KMS-11 (cell line): ENCODE data around the gene TENM4.

Experiments used
- H2AFZ ChIP-seq: fragments of 200-600 bp; sonication (generic); 2 replicates; pipeline ENCODE4 v1.6.1; 2016; ENCODE audit warnings: antibody characterized with exemption, mixed run types, low read depth
- H3K27ac ChIP-seq: fragments of 200-600 bp; sonication (generic); 2 replicates; pipeline ENCODE4 v1.6.1; 2016; ENCODE audit warnings: mild to moderate bottlenecking, mixed run types
- H3K27me3 ChIP-seq: fragments of 200-600 bp; sonication (generic); 2 replicates; pipeline ENCODE4 v1.6.1; 2017; ENCODE audit warnings: mild to moderate bottlenecking, low read depth, mixed run types, moderate library complexity; ENCODE audit not compliant: insufficient read depth
- H3K36me3 ChIP-seq: fragments of 200-600 bp; sonication (generic); 2 replicates; pipeline ENCODE4 v1.6.1; 2017; ENCODE audit warnings: mild to moderate bottlenecking, mixed run types; ENCODE audit not compliant: insufficient read depth
- H3K4me1 ChIP-seq: fragments of 200-600 bp; sonication (generic); 2 replicates; pipeline ENCODE4 v1.6.1; 2016; ENCODE audit warnings: mild to moderate bottlenecking, low read depth, mixed run types; ENCODE audit not compliant: poor library complexity, severe bottlenecking
- H3K4me2 ChIP-seq: fragments of 200-600 bp; sonication (generic); 2 replicates; pipeline ENCODE4 v1.7.0; 2016; ENCODE audit warnings: mild to moderate bottlenecking, mixed run types
- H3K4me3 ChIP-seq: fragments of 200-600 bp; sonication (generic); IDR thresholded peaks from 2 replicates; pipeline ENCODE4 v1.6.1; 2017; ENCODE audit warnings: low read depth, low read length, mixed read lengths; ENCODE audit not compliant: insufficient read depth
- H3K79me2 ChIP-seq: fragments of 200-600 bp; sonication (generic); 2 replicates; pipeline ENCODE4 v1.6.1; 2016; ENCODE audit warnings: low read depth, mixed run types; ENCODE audit not compliant: insufficient read depth
- H3K9ac ChIP-seq: fragments of 200-600 bp; sonication (generic); 2 replicates; pipeline ENCODE4 v1.6.1; 2016; ENCODE audit warnings: mild to moderate bottlenecking, mixed run types
- H4K20me1 ChIP-seq: fragments of 200-600 bp; sonication (generic); 2 replicates; pipeline ENCODE4 v1.6.1; 2016; ENCODE audit warnings: mild to moderate bottlenecking, mixed run types; ENCODE audit not compliant: insufficient read depth
- CTCF ChIP-seq: fragments of 200-600 bp; sonication (generic); conservative IDR thresholded peaks from 2 replicates; pipeline ENCODE4 v1.6.1; 2017; ENCODE audit warnings: low read depth, mild to moderate bottlenecking, antibody characterized with exemption, low read length, moderate library complexity, mixed read lengths

Gene TENM4

GRCh38 chr11:79390477-79390876, 50.4 kb downstream of the TENM4 start:
- no peaks in the 10 kb centered on the region for H3K4me1 ChIP-seq
- no peaks in the 10 kb centered on the region for H3K36me3 ChIP-seq
- H3K79me2 ChIP-seq: no peaks in the 10 kb centered on the region
- no peak overlapping the region for H3K4me3 ChIP-seq
- H3K4me2 ChIP-seq: no peak overlapping the region
- no peaks in the 10 kb centered on the region for H3K27me3 ChIP-seq
- H3K27ac ChIP-seq: no peak overlapping the region
- no peak overlapping the region for H3K9ac ChIP-seq
- H2AFZ ChIP-seq: no peak overlapping the region
- no peak for TF ChIP-seq CTCF
- H4K20me1 ChIP-seq: no peaks in the 10 kb centered on the region

DNA sequence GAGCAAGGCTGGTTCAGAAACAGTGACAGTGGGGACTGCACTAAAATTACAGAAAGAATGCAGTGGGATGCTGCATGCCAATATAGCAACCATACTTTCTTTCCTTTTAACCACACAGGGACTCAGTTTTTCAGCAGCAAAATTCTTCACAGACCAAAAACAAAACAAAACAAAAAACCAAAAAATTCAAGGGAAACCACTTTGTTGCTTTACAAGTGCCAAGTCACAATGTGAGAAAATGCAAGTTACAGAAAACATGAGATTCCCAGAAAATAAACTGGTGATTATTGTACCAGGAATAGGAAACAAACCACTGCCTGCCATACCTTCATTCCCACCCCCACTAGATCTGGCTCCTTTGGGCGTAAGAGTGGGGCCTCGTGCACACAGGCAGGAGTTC, 52.6 kb downstream of the TENM4 start:
- Histone ChIP-seq H3K9ac (no peak overlapping the region), H2AFZ (no peak overlapping the region), H3K27me3 (no peaks in the 10 kb centered on the region), H3K4me3 (no peak overlapping the region), H3K27ac (no peak overlapping the region), H3K79me2 (no peaks in the 10 kb centered on the region), H3K4me2 (no peak overlapping the region), H4K20me1 (no peaks in the 10 kb centered on the region), H3K4me1 (no peaks in the 10 kb centered on the region), H3K36me3 (no peaks in the 10 kb centered on the region)
- no peak for TF ChIP-seq CTCF

DNA sequence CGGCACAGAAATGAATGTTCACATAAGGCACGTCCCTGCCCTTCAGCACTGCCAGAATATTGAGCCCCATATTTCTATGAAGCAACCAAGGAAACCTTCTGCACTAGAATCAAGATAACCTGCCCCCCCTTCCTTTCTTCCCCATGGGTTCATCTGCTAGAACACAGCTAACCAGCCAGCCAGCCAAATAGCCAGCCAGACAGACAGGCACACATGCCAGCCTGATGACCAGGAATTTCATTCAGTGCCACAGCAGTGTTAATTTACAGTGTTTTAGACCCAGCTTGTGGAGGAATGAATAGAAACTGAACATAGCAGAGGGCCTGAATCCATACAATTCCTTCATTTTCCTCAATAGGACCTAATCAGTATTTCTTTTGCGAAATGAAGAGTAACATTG, 57.0 kb downstream of the TENM4 start:
- no peak overlapping the region for H3K27ac ChIP-seq
- no peaks in the 10 kb centered on the region for H3K36me3 ChIP-seq
- no peak overlapping the region for H3K4me2 ChIP-seq
- no peak overlapping the region for H3K9ac ChIP-seq
- H3K79me2 ChIP-seq: no peaks in the 10 kb centered on the region
- H4K20me1 ChIP-seq: no peaks in the 10 kb centered on the region
- H3K27me3 ChIP-seq: no peaks in the 10 kb centered on the region
- H3K4me3 ChIP-seq: no peak overlapping the region
- TF ChIP-seq CTCF: no peak
- H3K4me1 ChIP-seq: no peaks in the 10 kb centered on the region
- no peak overlapping the region for H2AFZ ChIP-seq

DNA sequence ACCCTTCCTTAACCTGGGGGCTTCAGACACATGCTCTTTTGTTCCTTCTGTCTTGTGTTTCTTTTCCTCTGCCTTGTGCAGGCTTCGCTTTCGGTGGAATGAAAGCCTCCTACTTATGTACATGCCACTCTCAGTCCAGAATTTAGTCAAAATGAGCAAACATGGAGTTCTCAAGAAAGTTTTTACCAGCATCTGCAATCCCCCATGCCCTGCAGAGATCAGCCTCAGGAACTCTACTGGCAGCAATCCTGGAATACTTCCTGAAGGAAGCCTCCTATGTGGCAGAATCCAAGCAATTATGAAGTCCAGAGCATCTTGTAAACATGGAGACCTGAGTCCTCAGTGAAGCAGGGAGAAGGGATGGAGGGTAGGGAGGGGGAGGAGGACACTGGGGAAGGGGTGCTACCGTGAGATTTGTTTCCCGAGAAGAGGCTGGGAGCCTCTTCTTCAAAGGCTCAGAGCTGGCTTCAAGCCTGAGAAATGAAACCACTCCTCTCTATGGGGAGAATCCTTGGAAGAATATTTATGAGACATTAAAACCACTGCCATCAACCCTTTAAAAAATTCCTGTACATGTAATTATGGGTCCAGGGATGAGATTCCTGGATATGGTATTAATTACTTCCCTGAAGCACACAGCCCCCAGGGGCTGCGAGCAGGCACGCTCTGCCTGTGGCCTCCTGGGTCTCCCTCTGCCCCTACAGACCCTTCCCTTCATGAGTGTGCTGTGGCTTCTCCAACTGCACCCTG, 58.4 kb downstream of the TENM4 start:
- Histone ChIP-seq H3K27me3 (no peaks in the 10 kb centered on the region), H2AFZ (no peak overlapping the region), H3K79me2 (no peaks in the 10 kb centered on the region), H3K4me2 (no peak overlapping the region), H3K27ac (no peak overlapping the region), H3K9ac (no peak overlapping the region), H3K4me1 (no peaks in the 10 kb centered on the region), H3K4me3 (no peak overlapping the region), H4K20me1 (no peaks in the 10 kb centered on the region), H3K36me3 (no peaks in the 10 kb centered on the region)
- TF ChIP-seq CTCF: no peak
